ENCODE measurements around the gene DLST.

DLST gene

DNA sequence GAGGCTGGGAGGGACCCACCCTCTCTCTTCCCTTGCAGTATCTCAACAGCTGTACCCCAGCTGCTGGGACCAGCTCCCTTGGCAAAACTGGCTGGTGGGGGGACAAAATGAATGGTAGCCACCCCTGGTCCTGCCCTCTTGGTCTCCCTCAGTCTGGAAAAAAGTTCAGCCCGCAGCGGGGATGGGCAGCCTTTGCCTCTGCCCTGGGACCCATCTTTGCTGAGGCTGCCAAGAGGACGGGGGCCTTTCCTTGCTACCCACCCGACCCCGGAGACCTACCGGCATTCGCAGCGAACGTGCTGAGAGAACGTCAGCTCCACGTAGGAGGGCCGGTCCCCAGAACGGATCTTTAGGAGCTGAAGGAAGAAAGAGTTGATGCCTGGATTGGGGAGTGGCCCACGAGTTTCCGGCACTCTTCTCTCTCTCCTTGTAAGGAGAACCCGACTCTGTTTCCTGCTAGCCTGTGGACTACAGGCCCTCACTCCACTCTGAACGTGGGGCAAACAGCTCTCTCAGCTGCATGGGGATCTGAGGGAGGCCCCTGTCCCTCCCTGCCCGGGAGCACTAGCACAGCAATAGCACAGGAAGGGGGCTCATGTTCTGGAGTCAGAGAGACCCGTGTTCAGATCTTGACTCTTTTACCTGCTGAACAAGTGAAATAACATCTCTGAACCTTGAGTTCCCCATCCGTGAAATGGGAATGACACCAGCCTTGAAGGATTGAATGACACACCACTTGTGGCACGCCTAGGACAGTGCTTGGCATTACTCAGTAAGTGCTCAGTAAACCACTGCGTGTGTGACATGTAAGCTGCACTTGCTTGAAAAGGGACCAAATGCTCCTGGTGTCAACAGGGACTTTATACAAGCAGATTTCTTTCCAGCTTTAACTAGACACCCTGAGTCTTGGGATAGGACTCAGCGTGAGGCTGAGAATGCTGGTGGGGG is 66.8 kb downstream of the DLST start:
- H3K4me3 ChIP-seq (replicated peaks in 1 of 2; ENCODE audit: low read depth in 2 of 2, low read length in 2 of 2), result no peak overlapping the region
- TF ChIP-seq, protein P1, sequence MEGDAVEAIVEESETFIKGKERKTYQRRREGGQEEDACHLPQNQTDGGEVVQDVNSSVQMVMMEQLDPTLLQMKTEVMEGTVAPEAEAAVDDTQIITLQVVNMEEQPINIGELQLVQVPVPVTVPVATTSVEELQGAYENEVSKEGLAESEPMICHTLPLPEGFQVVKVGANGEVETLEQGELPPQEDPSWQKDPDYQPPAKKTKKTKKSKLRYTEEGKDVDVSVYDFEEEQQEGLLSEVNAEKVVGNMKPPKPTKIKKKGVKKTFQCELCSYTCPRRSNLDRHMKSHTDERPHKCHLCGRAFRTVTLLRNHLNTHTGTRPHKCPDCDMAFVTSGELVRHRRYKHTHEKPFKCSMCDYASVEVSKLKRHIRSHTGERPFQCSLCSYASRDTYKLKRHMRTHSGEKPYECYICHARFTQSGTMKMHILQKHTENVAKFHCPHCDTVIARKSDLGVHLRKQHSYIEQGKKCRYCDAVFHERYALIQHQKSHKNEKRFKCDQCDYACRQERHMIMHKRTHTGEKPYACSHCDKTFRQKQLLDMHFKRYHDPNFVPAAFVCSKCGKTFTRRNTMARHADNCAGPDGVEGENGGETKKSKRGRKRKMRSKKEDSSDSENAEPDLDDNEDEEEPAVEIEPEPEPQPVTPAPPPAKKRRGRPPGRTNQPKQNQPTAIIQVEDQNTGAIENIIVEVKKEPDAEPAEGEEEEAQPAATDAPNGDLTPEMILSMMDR (IDR thresholded peaks at IDR 0.05; ENCODE audit: low read depth, low read length), result no peak
- DNase-seq (ENCODE audit: low read depth in 2 of 2), result no peak

DNA sequence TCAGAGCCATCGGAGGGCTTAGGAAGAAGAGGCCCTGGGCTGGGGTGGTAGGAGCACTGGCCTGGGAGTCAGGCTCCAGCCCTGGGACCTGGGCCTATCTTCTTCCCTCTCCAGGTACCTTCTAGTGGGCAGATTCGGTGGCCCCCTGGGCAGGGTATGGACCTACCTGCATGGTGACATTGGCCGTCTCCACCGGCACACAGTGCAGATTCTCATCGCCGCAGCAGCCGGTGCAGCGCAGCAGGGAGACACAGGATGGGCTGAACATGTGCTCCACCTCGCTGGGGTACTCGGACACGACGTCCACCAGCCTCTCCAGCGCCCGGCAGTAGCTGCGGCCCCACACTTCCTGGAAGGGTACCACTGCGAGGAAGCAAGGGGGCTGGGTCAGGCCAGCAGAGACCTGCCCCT is 67.5 kb downstream of the DLST start:
- no peak overlapping the region for H3K4me3 ChIP-seq (replicated peaks in 1 of 2; ENCODE audit: low read depth in 2 of 2, low read length in 2 of 2)
- no peak for DNase-seq (ENCODE audit: low read depth in 2 of 2)
- TF ChIP-seq, protein P1 (IDR thresholded peaks at IDR 0.05; ENCODE audit: low read depth, low read length), result no peak

DNA sequence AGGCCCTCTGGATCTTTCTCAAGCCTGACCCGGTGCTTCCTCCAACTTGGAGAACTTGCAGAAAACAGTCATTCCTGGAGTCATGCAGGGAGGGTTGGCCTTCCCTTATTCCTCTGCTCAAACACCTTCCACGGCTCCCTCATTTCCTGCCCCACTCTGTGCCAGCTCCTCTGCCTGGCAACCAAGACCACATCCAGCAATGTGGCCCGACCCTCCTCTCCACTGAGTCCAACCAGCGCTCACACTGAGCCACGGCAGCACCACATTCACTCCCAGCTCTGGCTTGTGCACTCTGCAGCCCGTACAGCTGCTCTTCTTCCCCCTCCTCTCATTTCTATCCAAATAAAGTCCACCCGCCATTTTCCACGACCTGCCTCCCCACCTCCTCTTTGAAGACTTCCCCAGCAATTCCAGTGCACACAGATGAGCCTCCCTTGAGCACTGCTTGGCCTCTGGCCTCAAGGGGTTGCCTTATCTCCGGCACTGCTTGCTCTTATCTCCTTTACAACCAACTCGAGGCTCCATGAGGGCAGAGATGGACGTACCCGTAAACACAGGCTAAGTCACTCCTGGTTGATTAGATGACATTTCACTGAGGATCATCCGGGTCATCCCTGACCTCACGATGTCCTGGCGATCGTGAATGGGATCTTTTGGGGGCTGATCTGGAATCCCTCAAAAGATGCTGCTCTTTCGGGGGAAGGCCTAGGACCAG is 68.3 kb downstream of the DLST start:
- TF ChIP-seq, protein P1 (IDR thresholded peaks at IDR 0.05; ENCODE audit: low read depth, low read length), result no peak
- no peak overlapping the region for H3K4me3 ChIP-seq (replicated peaks in 1 of 2; ENCODE audit: low read depth in 2 of 2, low read length in 2 of 2)
- no peak for DNase-seq (ENCODE audit: low read depth in 2 of 2)

DNA sequence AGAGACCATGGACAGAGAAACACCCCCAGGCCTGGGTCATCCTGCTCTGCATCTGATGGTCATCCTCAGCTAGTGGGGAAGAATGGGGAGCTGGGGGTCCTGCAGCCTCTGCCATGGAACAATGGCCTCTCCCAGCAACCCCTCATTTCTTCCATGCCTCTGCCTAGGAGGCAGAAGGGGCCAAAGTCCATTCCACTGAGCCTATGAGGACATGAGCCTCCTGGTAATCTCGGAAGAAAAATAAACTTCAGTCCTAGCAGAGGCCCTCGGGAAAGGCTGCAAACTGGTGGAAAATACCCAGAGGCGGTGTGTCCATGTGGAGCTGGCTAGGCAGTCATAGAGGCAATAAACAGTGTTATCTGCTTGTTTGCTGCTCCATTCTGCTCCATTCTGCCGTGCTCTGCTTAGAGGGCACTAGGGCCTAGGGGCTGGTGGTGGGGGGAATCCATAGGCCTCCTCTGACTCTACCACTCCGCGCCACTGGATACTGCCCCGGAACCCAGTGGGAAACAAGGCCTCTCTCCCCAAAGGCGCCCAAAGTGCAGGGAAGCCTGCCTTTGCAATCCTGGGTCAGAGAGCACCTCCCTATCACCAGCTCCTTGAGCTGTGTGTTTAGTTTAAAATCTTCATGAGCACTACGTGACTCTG is 69.2 kb downstream of the DLST start:
- TF ChIP-seq, protein P1 (IDR thresholded peaks at IDR 0.05; ENCODE audit: low read depth, low read length), result no peak
- DNase-seq (ENCODE audit: low read depth in 2 of 2), result no peak
- no peak overlapping the region for H3K4me3 ChIP-seq (replicated peaks in 1 of 2; ENCODE audit: low read depth in 2 of 2, low read length in 2 of 2)

DNA sequence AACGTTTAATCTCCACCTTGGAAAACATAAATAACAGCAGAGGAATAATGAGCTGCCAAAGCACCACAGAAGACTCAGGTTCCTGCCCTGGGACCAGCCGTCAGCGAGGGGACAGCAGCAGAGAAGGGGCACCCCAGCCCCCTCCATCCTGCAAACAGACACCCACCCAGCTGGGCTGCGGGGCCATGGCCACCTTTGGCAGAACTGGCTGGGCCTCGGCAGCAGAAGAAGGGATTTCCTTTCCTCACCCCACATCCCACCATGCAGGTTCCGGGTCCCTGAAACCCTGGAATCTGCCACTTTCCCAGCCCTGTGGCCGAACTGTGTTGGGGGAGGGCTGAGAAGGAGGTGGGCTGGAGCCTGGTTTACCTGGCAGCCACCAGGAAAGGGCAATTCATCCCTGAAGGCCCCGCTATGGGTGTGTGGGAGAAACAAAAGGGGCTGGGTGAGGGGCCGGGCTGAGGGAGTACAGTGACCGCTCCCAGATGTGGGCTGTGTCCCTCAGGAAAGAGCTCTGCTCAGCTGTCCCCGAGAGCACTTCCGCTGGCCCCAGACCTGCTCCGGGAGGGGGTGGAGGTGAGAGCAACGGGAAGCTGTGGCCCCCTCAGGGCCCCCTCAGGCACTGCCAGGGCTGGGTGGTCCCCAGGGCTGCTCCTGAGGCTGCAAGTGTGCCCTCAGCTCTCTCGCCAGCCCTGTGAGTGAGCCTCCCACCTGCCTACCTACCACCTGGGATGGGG is 69.9 kb downstream of the DLST start:
- H3K4me3 ChIP-seq (replicated peaks in 1 of 2; ENCODE audit: low read depth in 2 of 2, low read length in 2 of 2), result no peak overlapping the region

More for the DNA sequence above, 69.9 kb downstream of the DLST start:
- TF ChIP-seq, protein P1 (IDR thresholded peaks at IDR 0.05; ENCODE audit: low read depth, low read length), result no peak
- DNase-seq (ENCODE audit: low read depth in 2 of 2), result no peak

Measured in cardiac fibroblast (primary cell).